HG03378 (cell line): Measurements from ENCODE around the gene AP3M1.

Experiments used
- ATAC-seq: cut with Tn5 transposase; IDR thresholded peaks from one replicate; pipeline ENCODE4 v1.9.1; 2021; ENCODE audit warnings: mild to moderate bottlenecking, moderate library complexity; ENCODE audit not compliant: unreplicated experiment

The AP3M1 gene

DNA sequence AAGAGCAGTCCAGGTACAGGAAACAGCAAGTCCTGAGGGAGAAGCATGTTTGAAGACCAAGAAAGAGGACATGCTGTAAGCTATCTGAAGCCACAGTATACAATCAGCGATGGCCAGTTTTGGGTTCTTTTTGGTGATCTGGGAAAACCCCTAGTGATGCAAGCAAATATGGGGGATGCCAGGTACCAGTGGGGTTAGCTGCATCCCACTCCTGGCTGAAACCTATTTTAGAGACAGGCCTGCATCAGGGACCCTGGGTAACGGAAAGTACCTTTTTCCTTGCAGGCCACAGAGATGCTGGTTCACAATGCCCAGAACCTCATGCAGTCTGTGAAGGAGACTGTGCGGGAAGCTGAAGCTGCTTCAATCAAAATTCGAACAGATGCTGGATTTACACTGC, 32.9 kb downstream of the AP3M1 start:
- ATAC-seq, result no peak

DNA sequence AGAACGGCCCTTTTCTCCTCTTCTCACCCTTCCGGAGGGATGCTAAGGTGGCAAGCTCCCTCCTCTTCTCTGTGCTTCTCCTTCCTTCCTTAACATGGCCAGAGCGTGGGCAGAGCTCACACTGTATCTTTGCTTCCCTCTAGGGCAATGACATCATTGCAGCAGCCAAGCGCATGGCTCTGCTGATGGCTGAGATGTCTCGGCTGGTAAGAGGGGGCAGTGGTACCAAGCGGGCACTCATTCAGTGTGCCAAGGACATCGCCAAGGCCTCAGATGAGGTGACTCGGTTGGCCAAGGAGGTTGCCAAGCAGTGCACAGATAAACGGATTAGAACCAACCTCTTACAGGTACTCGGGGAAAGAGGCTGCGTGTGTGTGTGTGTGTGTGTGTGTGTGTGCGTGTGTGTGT, 36.6 kb downstream of the AP3M1 start:
- no peak for ATAC-seq

DNA sequence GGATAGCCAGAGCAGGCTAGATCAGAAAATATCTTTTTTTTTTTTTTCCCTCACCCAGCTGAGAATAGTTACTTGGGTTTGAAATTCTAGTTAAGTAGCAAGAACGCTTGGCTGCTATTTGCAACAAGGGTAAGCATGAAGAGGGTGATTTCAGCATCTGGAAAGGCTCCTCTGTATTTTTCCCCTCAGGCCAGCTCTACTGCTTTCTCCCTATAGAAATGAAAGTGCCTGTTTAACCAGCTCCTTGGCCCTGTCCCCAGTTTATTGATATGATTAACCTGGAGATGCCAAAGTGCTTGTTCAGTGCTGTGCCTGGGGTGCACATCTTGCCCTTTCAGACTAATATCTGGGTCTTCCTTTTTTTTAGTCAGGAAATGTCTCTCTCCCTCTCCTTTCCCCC, 37.1 kb downstream of the AP3M1 start:
- no peak for ATAC-seq

DNA sequence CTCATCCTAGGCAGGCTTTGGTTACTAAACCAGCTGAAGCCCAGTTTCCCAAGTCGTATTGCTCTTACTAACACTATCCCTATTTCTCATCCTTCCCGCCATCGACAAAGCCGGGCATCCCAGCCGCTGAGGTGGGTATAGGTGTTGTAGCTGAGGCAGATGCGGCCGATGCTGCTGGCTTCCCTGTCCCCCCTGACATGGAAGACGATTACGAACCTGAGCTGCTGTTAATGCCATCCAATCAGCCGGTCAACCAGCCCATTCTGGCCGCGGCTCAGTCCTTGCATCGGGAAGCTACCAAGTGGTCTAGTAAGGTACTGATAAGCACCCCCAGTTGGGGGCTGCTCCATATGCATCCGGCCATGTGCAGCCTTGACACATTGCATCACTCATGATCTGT, 38.8 kb downstream of the AP3M1 start:
- no peak for ATAC-seq

DNA sequence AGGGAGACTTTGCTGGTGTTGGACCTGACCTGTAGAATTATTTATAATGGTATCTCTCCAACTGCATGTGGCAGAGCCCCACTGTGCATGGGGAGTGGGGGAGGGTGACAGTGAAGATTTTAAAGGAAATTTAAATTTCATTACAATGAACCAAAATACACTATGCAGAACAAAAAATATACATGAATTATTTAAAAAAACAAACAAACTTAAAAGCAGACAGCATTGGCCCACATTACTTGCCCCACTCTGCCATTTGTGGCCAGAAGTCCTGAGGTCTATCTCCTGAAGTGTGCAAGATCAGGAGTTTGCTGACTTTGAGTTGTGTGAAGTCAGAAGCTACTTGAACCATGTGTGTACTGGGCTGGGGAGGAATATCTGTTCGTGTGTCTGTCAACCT, 40.5 kb downstream of the AP3M1 start:
- no peak for ATAC-seq

DNA sequence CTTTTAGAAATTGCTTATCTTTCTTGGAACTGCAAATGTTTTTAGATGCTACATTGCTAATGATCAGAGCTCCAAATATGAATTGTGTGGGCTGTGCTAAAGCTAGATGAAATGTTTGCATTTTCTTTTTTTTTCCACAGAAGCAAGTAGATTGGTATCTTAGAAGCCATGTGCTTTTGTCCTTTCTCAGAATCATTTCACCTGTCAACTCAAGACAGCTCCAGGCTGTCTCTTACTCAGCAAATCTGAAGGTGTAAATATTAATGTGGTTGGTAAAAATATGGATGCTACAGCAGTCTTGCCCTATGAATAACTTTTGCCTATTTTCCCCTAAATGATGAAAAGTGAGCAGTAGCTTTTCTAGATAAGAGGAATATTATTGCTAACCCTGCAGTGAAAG, 41.2 kb downstream of the AP3M1 start:
- ATAC-seq, result no peak

DNA sequence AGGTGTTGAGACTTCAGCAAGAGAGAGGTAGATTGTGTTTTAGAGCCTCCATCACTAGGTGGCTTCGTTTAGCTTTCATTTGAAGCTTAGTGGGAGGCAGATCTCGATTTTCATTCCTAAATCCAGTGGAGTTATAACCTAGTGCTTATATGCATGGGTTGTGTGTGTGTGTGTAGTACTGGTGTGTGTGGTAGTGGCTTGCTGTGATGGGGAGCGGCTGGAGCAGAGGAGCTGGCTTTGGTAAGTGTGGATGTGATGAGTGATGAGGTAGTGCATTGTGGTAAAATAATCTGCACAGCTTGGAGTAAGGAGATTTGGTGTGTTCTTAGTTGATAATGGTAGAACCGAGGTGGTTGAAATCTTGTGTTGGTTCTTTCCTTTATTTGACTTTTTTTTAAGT, 43.2 kb downstream of the AP3M1 start:
- no peak for ATAC-seq

DNA sequence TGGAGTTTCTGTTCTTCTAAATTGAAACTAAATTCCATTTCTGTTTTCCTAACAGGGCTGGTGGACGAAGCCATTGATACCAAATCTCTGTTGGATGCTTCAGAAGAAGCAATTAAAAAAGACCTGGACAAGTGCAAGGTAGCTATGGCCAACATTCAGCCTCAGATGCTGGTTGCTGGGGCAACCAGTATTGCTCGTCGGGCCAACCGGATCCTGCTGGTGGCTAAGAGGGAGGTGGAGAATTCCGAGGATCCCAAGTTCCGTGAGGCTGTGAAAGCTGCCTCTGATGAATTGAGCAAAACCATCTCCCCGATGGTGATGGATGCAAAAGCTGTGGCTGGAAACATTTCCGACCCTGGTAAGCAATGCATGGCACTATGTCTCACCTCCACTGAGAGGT, 45.6 kb downstream of the AP3M1 start:
- ATAC-seq, result no peak

DNA sequence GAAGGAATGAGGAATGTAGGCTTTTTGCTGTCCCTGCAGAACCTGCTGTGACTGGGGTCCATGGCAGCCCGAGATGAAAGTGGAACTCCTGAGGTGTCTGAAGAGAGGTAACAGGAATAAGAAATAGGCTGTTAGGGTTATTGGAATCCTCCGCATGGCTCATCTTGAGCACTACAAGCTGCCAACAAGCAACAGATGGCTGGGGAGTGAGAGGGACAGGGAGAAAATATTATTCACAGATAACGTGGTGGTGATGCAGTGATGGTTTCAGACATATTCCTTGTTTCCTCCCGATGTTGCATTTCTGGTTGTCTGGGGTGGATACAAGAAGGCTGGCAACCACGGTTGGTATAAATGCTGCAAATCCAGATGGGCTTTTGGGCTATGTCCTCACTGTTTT, 46.1 kb downstream of the AP3M1 start:
- no peak for ATAC-seq

DNA sequence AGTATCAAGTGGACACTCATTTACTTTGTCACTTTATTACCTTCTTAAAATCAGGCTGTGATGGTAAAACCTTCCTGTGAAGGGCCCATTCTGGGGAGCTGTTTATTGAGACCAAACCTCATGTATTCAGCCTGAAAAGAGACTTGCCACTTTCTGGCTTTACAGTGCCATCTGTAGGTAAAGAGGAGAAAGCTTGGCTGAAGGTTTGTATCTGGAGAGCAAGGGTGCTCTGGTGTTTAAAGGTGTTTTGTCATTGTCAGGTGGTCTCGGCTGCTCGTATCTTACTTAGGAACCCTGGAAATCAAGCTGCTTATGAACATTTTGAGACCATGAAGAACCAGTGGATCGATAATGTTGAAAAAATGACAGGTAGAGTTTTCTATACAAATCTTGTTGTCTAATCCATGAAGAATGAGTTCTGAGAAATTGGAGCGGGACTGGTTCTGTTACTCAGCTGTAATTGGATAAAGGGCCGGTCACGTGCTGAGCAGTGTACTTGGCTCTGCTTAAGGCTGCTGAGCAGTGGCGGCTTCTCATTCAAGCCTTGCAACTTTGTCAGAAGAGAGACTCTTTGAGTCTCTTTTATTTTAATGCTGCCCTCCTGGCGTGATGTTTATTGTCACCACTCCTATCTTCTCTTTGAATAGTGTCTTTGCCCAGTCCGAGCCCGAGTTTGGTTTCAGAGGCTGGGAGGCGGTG, 46.9 kb downstream of the AP3M1 start:
- no peak for ATAC-seq

DNA sequence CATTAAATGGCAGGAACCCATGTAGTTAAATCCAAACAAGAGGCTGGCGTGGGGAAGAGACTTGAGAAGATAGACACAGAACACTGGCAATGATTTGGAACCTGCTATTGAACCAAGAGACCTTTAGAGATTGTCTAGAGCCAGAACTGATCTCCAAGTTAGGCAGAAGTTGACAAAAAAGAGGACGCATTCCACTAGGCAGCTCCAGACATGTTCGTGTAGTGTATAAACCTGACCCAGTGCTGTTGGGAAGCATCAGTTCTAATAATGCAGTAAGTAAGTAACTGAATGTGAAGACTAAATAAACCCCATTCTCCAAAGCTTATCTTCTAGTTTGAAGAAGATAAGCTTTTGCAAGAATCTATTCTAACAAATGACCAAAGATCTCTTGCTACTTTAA, 50.8 kb downstream of the AP3M1 start:
- no peak for ATAC-seq

DNA sequence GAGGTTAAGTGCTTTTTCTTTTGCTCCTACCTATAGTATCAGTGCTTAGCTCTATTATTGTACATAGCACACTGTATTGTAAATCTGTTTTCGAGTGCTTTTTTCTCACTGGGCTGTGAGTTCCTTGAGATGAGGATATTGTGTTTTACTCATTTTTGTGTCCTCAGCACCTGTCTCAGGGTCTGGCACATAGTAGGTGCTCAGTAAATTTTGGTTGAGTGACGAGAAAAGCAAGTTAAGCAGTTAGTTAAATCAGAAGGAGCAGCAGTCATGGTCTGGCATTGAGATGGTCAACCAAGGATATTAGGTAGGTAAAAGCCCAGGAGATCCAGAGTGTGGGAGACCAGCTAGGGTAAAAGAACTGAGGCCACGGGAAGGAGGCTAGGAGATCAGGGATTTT, 51.2 kb downstream of the AP3M1 start:
- ATAC-seq, result no peak

DNA sequence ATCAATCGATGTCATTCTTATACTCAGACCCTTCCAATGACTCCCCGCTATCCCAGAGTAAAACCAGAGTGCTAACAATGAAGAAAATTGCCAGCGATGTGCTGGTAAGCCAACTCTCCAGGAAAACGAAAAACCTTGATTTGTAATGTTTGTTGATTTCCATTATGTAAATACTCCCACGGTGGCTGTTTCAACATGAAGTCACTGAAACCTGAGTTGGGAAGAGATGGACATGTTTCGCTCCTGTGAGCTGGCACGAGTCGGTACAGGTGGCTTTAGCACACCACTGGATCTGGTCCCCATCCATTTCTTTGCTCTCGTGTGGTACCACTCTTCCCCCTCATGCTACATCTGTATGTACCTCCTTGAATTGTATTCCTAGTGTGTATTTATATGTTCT, 52.9 kb downstream of the AP3M1 start:
- ATAC-seq, result no peak

DNA sequence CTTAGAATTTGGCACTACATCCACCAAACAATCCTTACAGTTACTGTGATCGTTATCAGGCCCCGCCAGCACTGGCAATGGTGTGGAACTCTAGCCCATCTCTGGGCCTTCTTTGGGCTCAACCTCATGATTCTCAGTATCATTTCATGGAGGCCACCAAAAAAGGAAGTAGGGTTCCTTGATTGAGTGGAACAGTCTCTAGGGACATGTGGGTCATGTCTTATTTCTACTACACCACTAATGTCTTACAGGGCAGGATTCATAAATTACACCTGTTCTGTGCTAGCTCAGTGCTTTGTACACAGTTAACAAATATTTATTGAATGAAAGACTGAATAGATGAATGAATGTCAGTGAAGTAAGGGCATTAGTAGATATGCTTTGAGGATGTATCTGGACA, 53.9 kb downstream of the AP3M1 start:
- ATAC-seq, result peak; percentile 90

DNA sequence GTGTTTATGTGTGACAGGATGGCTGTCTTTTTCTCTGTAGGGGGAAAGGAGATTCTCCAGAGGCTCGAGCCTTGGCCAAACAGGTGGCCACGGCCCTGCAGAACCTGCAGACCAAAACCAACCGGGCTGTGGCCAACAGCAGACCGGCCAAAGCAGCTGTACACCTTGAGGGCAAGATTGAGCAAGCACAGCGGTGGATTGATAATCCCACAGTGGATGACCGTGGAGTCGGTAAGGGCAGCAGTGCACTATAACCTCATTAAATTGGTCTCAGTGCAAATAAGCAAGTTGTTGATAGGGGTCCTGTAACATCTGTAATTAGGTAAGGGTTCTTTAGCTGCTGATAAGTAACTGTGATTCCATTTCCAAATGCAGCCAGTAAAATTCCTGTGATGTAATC, 56.4 kb downstream of the AP3M1 start:
- no peak for ATAC-seq

DNA sequence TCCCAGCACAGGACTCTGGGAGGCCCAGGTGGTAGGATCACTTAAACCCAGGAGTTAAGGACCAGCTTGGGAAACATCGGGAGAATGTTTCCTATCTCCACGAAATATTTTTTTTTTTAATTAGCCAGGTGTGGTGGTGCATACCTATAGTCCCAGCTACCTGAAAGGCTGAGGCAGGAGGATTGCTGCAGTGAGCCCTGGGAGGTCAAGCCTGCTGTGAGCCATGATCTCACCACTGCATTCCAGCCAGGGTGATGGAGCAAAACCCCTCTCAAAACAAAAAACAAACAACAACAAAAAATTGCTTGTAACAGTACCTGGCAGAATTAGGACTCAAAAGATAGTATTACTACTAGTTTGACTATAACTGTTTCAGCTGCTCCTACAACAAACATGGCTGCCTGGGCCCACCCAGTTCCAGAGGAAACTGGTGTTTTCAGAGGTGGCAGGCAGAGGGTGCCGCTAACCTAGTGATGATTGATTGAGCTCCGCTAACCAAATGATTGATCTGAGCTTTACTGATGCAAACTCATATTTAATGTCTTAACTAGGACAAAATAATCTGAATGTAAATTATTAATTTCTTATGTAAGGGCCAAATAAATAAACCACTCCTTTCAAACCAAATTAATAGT, 57.0 kb downstream of the AP3M1 start:
- ATAC-seq, result no peak

DNA sequence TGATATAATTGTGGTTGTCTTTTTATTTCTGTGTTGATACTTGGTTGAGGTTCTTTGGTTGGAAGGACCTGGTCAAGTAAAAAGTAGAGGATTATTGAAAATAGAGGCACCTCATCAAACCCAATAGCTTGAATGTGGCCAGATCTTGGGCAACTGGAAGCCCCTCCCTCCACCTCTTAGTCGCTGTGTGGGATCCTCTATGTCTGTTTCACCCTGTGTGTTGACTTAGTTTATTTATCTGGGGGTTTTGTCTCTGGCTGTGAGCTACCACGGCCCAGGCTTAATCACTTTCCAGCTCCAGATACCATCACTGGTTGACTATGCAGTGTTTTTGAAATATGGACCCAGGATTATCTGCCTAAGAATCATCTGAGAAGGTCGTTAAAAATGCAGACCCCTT, 58.3 kb downstream of the AP3M1 start:
- ATAC-seq, result no peak

DNA sequence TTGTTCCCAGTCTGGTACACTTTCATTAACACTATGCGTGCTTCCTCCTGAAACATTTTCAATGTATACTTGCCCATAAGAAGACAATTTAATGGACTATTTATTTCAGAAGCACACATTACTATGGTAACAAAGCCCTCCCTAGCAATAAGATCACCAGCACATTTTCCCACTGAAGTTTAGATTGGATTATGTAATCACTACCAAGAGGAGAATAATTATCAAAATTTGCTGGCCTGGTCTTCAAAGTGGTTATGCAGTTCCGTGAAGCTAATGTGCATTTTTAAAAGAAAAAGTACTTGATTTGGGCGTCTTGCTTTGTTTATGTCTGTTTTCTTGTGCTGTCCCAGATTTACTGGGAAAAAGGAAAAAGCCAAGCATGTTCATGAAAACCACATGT, 61.9 kb downstream of the AP3M1 start:
- no peak for ATAC-seq

DNA sequence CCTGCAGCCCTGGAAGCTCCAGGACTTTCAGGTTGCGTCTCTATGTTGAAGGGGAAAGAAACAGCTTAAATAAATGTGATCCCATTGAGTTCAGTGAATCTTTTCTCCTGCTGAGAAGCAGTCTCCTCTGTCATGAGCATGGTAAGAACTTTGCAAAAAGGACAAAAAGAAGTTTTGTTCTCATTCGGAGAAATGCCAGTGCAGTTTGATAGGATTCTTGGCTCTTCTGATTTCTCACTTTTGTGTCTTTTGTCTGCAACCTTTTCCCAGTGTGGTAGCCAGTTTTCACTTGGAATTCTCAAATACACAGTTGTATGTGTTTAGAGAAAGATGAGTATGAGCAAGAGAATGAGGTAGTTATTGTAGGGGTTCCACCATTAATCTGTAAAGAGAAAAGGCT, 64.3 kb downstream of the AP3M1 start:
- no peak for ATAC-seq

DNA sequence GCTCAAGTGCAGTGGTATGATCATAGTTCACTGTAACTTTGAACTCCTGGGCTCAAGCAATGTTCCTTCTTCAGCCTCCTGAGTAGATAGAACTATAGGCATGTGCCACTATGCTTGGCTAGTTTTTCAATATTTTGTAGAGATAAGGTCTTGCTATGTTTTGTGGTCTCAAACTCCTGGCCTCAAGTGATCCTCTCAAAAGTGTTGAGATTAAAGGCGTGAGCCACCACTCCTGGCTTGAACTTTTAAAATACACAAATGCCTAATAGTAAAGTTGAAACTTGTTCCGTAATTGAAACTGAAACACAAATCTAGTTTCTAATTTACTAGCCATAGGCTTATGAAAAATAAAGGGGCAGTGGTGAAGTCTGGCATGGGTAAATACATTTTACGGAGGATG, 65.7 kb downstream of the AP3M1 start:
- ATAC-seq, result peak; percentile 81

DNA sequence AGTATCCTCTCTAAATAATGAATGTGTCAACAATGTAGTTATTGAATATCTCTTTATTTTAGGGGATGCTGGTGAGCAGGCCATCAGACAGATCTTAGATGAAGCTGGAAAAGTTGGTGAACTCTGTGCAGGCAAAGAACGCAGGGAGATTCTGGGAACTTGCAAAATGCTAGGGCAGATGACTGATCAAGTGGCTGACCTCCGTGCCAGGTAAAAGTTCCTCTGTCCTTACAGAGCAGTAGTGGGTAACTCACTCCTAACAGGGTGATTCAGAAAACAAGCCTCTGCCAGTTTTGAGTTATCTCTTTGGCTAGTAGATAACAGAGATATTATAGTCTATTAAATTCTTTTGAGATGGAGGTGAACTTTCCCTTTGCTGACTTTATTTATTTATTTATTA, 67.3 kb downstream of the AP3M1 start:
- no peak for ATAC-seq

DNA sequence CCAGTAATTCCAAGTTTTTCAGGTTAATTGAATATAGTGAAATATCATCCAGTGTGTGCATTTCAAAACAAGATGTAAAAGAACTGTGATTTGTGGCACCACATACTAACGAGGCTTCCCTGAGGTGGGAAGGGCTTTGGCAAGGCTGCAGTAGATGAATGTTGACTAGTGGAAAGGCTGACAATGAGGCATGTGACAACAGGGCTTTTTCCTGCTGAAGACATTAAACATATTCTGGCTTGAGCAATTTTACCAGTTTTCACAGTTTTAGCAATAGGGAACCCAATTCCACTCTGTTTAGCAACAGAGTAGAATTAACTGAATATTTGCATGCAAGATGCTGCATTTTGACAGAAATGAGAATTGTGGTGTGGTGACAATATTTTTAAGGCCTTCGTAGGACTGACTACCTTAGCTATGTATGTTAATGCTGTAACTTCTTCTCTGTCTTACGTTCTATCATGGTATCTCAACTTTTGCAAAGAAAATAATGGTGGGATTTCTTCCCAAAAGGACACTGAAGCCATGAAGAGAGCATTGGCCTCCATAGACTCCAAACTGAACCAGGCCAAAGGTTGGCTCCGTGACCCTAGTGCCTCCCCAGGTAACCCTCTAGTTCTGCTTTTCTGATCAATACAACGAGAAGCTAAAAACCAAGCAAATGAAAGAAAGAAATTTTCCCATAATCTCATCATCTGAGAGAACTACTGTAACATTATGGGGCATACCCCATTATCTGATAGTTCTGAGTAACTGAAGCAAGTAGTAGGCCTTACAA, 68.5 kb downstream of the AP3M1 start:
- ATAC-seq, result no peak
